Aorta (tissue), 5 donors: ENCODE measurements around the gene CALB2. TPM values are rescaled to one million over a fixed set of nuclear protein-coding genes. Genes with fewer than 3 reads are reported as not detected.
"Not testable (repeated sequence)": the region's sequence is repeated elsewhere in the genome, so short reads cannot be mapped to it uniquely, and the experiment has no call there.

ENCODE experiments used
- ATAC-seq: fragments of 200-7000 bp; cut with Tn5 transposase; one replicate; pipeline ENCODE4 v1.9.1; 2022; ENCODE audit warnings: moderate library complexity; ENCODE audit not compliant: low FRiP score
- DNase-seq, 2 donors: peaks; one replicate each; pipeline ENCODE4 v3.0.0-alpha.2; 2020
- H3K27ac ChIP-seq, 2 donors: one replicate each; pipeline ENCODE4 v1.5.1; 2013; ENCODE audit warnings: low read length in 2 of 2, mild to moderate bottlenecking in 2 of 2, moderate library complexity in 2 of 2, control low read depth in 1 of 2, inconsistent platforms in 1 of 2, low read depth in 1 of 2
- H3K27me3 ChIP-seq, 2 donors: one replicate each; pipeline ENCODE4 v1.6.1; 2013; ENCODE audit warnings: control low read depth in 1 of 2, low read length in 1 of 2, mild to moderate bottlenecking in 1 of 2, moderate library complexity in 1 of 2; ENCODE audit not compliant: insufficient read depth in 2 of 2, control insufficient read depth in 1 of 2
- H3K36me3 ChIP-seq, 2 donors: one replicate each; pipeline ENCODE4 v1.6.1; 2013; ENCODE audit warnings: control low read depth in 1 of 2, low read length in 1 of 2, mild to moderate bottlenecking in 1 of 2; ENCODE audit not compliant: insufficient read depth in 2 of 2, control insufficient read depth in 1 of 2
- H3K4me1 ChIP-seq, 2 donors: one replicate each; pipeline ENCODE4 v1.6.1; 2013; ENCODE audit warnings: low read length in 2 of 2, control low read depth in 1 of 2, mild to moderate bottlenecking in 1 of 2, moderate library complexity in 1 of 2; ENCODE audit not compliant: insufficient read depth in 2 of 2, control insufficient read depth in 1 of 2
- H3K4me3 ChIP-seq, 2 donors: one replicate each; pipeline ENCODE4 v1.5.1; 2013; ENCODE audit warnings: low read length in 2 of 2, control low read depth in 1 of 2, mild to moderate bottlenecking in 1 of 2
- H3K9me3 ChIP-seq: one replicate; pipeline ENCODE4 v1.6.1; 2013; ENCODE audit warnings: mild to moderate bottlenecking, low read length; ENCODE audit not compliant: control insufficient read depth
- WGBS, 2 donors: extraction: QIAGEN DNeasy Blood & Tissue Kit; methylation state at CpG; one replicate each; pipeline ENCODE4 v1.1.7; 2013; 5-methylcytosine and 5-hydroxymethylcytosine counted together
- intact Hi-C, 2 donors: fragments of 100-400 bp; cut with DNase I; formaldehyde crosslinking; loops; one replicate each; pipeline versions ENCODE4 v1.14.2 to v1.15.0; 2022
- long read RNA-seq, 2 donors: library from polyadenylated mRNA; unstranded; transcript quantifications; one replicate each; pipeline ENCODE4 v2.0.0, GENCODE V29; 2020 to 2021
- polyA plus RNA-seq, 2 donors: library from polyadenylated mRNA; stranded (reverse); fragments of 200-250 nt; gene quantifications; one replicate each; pipeline ENCODE4 v1.2.3, GENCODE V29; 2013
- total RNA-seq, 2 donors: library from RNA; stranded (reverse); fragmentation: NEBNext Ultra II Directional; extraction: Animal tissue kit (Norgen Biotek cat#: 25700); gene quantifications; one replicate each; pipeline ENCODE4 v1.2.1, GENCODE V29; 2021
- donor health status: healthy with polysubstance abuse.
- donor health status: Bipolar disorder and iron deficiency.
- donor health status: DM: no; HTN: no; CAD: no.
- donor health status: DM: no; HTN: no; CAD: no.
- donor health status: DM: yes; HTN: yes; CAD: no.

The CALB2 gene, protein sequence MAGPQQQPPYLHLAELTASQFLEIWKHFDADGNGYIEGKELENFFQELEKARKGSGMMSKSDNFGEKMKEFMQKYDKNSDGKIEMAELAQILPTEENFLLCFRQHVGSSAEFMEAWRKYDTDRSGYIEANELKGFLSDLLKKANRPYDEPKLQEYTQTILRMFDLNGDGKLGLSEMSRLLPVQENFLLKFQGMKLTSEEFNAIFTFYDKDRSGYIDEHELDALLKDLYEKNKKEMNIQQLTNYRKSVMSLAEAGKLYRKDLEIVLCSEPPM
- total RNA-seq (1 to 10 TPM in 1 of 2 donors, under 1 TPM in 1; 0.84 to 1.1 TPM), polyA plus RNA-seq (not detected)
- long read RNA-seq, donor 1, partial matches to known transcripts = 0 of 1 reads
- long read RNA-seq, donor 1, other reads (novel, unspliced or antisense) = 0 of 1 reads
- long read RNA-seq, donor 2 = 0 reads

DNA sequence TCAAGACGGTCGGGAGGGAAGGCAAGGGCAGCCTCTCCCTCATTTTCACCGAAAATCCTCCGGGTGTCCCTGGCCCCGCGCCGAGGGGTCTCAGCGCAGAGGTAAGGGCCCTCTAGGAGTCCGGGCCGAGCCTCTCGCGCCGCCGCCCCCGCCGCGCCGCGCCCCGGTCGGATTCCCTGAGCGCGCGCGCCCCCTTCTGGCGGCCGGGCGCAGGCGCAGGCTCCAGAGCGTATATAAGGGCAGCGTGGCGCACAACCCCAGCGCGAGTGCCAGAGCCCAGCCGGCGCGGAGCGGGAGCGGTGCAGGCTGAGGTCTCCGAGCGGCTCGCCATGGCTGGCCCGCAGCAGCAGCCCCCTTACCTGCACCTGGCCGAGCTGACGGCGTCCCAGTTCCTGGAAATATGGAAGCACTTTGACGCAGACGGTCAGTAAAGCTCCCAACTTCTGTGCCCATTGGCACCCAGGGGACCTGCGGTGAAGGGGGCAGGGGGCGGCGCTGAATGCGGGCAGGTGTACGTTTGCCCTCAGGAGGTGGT lies at the start of gene CALB2:
Gene CALB2, plus strand, starts transcription at position 260 of the 535 bp plus-strand sequence. Its CDS starts 70 bp downstream, at position 330.
- DNase-seq = peak; percentile 66 to 90

DNA sequence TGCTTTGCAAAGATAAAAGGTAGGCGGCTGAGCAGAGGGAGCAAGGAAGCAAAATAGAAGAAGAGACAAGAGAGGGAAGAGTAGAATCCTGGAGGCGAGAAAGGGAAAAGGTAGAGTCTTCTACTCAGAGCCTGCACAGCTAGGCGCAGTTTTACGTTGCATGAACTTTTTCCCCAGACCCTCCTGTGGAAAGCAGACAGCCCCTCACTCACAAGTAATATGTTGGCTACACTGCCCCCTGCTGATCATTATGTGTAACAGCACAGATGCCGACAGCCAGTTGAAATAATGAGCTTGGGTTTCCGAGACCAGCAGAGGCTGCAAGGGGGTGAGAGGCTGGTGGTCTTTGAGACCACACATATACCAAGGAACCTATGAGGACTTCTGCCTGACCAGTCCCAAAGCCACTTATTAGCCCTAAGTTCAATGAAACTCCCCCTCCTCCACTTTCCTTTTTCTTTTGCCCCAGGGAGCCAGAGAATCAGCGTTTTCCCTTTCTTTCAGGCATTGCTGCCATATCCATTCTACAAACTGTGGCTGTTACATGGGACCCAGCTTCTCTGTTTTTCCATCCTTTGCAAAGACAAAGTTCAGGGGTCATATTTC lies 46.9 kb upstream of the CALB2 start:
- no peak for DNase-seq
- no peaks in the 10 kb centered on the region for H3K4me1 ChIP-seq
- H3K9me3 ChIP-seq = peaks cover 1% of the 10 kb centered on the region
- peak; percentile 60 for ATAC-seq
- no peaks in the 10 kb centered on the region for H3K36me3 ChIP-seq
- 20 to 21% methylated on average over 7 of the region's 7 CpGs for WGBS, 2 donors
- H3K4me3 ChIP-seq = no peak overlapping the region
- intact Hi-C loops = no loop called here
- H3K27ac ChIP-seq = no peak overlapping the region
- peaks cover 0 to 2% of the 10 kb centered on the region in 2 donors for H3K27me3 ChIP-seq

More for the DNA sequence above, at the start of gene CALB2:
- intact Hi-C loops = loop anchor here in 1 of 2 donors (5.0 to 10.0 kb wide), 2 partner anchors 551 to 684 kb away; no protein-coding TSS in a partner anchor
- H3K27ac ChIP-seq = no peak within 1 kb of the TSS
- no peaks in the 10 kb centered on the region for H3K4me1 ChIP-seq
- no peak within 1 kb of the TSS for H3K4me3 ChIP-seq
- H3K27me3 ChIP-seq = no peaks in the 10 kb centered on the region
- peak; percentile 91 for ATAC-seq
- no peaks in the 10 kb centered on the region for H3K36me3 ChIP-seq
- WGBS, 2 donors = 1% methylated on average over 50 to 53 of the region's 53 CpGs
- no peaks in the 10 kb centered on the region for H3K9me3 ChIP-seq

DNA sequence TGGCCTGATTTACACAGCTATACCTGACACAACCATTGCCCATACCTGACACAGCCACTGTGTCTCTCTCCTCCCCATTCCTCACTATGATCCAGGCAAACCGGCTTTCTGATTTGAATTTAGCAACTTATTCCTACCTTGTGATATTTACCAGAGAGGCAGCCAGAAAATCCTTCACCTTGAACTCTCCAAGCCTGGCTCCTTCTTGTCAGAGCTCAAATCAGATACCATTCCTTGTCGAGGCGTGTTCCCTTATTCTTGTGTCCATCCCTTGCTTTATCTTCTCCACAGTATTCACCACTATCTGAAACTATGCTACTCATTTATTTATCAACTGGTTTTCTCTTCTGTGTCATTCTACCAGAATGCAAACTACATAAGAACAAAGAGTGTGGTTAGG lies 44.9 kb upstream of the CALB2 start:
- H3K4me1 ChIP-seq, intact Hi-C loops, DNase-seq, H3K4me3 ChIP-seq, H3K9me3 ChIP-seq, H3K27me3 ChIP-seq, ATAC-seq, H3K27ac ChIP-seq, H3K36me3 ChIP-seq: not testable (repeated sequence)
- WGBS, 2 donors = 62 to 74% methylated on average over 3 of the region's 3 CpGs

DNA sequence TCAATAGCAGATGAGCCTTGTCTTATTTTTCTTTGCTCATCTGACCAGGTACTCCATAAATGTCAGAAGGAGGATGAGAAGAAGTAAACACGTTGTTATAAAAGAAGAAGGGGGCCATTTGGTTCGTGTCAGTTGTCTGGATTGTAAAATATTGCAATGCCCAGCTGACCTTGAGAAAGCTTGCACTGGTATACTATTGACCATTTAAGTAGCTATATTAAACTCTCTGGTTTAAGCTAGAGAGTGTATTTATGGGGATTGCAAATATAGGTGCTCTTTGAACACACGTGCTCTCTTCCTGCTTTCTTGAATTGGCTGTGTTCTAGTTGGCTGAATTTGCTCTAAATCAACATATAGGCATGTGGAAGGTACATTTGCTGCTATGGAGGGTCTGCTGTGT lies 43.3 kb upstream of the CALB2 start:
- ATAC-seq = no peak
- intact Hi-C loops = no loop called here
- WGBS, 2 donors = 17 to 19% methylated on average over 3 of the region's 3 CpGs

DNA sequence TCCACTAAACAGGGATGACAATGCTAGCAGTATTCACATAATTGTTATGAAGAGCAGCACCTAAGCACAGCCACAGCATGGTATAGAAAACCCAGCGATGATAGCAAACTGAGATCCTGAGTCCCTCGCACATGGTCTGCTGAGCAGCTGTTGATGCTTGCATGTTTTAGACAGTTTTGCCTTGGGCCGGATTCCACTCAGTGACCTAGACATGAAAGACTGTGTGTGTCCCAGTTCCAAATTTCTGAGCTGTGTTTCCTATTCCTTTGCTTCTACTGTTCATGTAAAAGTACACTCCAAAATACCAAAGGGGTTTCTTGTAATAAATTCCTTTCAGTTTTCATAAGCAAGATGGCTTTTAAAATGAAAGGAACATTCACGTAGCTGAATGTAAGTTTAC lies 38.5 kb upstream of the CALB2 start:
- H3K27ac ChIP-seq = no peak overlapping the region
- WGBS, 2 donors = 81 to 82% methylated on average over 4 of the region's 4 CpGs

More for the DNA sequence above, 43.3 kb upstream of the CALB2 start:
- Histone ChIP-seq H3K27me3 (peaks cover 0 to 2% of the 10 kb centered on the region in 2 donors), H3K27ac (no peak overlapping the region), H3K9me3 (peaks cover 1% of the 10 kb centered on the region), H3K4me3 (no peak overlapping the region), H3K36me3 (no peaks in the 10 kb centered on the region), H3K4me1 (no peaks in the 10 kb centered on the region)
- DNase-seq = no peak

DNA sequence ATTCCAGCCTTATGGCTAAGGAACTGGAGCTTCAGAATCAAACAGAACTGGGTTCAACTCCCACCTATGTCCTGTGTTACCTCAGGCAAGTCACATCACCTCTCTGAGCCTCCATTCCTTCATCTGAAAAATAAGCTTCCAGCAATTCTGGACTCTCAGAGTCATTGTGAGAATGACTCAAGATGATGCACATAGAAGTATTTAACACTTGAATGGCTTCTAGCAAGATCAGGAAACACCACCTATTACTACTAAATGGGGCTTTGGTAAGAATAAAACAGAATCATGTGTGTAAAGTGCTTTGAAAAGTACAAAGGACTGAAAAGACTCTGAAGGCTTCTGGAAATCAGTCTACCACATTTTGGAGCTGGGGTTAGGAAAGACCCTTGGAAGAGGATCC lies 30.8 kb upstream of the CALB2 start:
- Histone ChIP-seq H3K36me3 (no peaks in the 10 kb centered on the region), H3K4me1 (no peaks in the 10 kb centered on the region), H3K9me3 (no peaks in the 10 kb centered on the region), H3K27ac (no peak overlapping the region), H3K4me3 (no peak overlapping the region), H3K27me3 (no peaks in the 10 kb centered on the region)
- intact Hi-C loops = no loop called here
- DNase-seq (no peak), ATAC-seq (no peak)

More for the DNA sequence above, 38.5 kb upstream of the CALB2 start:
- Histone ChIP-seq H3K36me3 (no peaks in the 10 kb centered on the region), H3K4me3 (no peak overlapping the region), H3K9me3 (no peaks in the 10 kb centered on the region), H3K27me3 (peaks cover 0 to 1% of the 10 kb centered on the region in 2 donors), H3K4me1 (no peaks in the 10 kb centered on the region)
- no peak for ATAC-seq
- intact Hi-C loops = no loop called here
- no peak for DNase-seq

DNA sequence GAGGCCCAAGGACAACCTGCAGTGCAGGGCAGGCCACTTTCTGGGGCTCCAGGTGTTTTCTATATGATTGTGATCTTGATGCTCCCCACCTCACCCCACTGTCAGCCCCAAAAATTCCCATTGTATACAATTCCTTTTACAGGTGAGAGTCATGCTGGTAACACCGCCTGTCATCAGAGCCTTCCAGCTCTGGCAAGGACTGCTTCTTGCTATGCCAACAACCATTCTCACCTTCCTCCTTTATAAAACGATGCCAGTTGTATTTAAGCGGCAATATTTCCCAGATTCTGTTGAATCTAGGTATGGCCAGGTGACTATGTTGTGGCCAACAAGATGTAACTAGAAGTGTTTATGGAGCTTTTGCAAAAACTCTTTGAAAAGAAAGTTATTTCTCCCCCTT lies 30.4 kb upstream of the CALB2 start:
- Histone ChIP-seq H3K4me3 (no peak overlapping the region), H3K36me3 (no peaks in the 10 kb centered on the region), H3K9me3 (no peaks in the 10 kb centered on the region), H3K27me3 (no peaks in the 10 kb centered on the region), H3K27ac (no peak overlapping the region), H3K4me1 (no peaks in the 10 kb centered on the region)
- WGBS, 2 donors = 78 to 83% methylated on average over 3 of the region's 3 CpGs
- intact Hi-C loops = no loop called here
- ATAC-seq = no peak
- no peak for DNase-seq

DNA sequence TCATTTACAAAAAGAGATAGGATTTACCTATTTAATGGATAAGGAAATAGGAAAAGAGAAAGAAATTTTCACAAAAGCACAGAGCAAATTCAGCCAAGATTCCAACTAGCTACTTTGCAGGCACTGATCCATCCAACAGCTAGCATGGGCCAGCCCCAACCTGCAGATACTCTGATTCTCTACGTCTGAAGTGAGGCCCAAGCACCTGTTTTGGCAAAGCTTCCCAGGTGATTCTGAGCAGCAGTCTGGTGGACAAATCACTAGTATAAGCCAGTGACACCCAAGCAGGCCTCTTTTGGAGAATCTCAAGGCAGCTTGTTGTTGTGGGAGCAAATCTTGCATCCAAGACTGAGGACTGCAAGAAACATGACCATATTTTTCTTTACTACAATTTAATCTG lies 20.9 kb upstream of the CALB2 start:
- intact Hi-C loops = no loop called here
- Histone ChIP-seq H3K9me3 (no peaks in the 10 kb centered on the region), H3K4me3 (no peak overlapping the region), H3K4me1 (no peaks in the 10 kb centered on the region), H3K27ac (no peak overlapping the region), H3K27me3 (no peaks in the 10 kb centered on the region), H3K36me3 (no peaks in the 10 kb centered on the region)
- DNase-seq (no peak), ATAC-seq (no peak)
- WGBS, 2 donors = 66 to 74% methylated on average over 1 of the region's 1 CpG
